Measurements from ENCODE around the gene TMEM86B.

Gene TMEM86B

DNA sequence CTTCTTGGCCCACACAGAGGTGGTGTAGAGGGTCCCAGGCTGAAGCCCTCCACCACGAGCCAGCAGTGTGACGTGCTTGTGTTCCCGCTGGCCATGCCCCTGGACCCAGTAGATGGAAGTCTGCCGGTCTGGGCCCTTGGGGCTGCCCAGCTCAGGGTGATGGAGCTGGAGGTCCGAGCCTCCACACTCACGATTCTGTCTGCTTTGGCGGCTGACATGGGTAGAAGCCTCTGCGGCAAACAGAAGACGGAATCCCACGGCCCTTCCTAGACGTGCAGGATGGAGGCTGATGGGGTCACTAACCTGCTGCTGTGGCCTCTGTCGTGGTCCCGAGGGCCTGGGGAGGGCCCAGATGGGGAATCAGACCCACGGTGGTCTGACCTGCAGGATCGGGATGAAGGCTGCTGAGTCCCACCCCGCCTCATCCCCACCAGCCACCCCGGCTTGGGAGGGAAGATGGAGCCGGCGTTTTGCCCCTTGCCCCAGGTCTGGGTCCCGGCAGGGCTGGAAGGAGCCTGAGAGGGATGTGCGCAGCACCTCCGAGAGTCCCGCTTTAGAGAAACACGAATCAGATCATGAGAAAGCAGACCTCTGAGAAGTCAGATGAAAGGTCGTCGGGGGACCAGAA, 4.4 kb downstream of the TMEM86B start:
- TF ChIP-seq NFIC (IDR thresholded peaks at IDR 0.05) (no peak), FOXM1 (IDR thresholded peaks at IDR 0.05; ENCODE audit: borderline replicate concordance, low read depth) (no peak), USF1 (IDR thresholded peaks at IDR 0.05) (no peak)

- no peak for TF ChIP-seq EP300 (IDR thresholded peaks at IDR 0.05; ENCODE audit: borderline replicate concordance)
- no peak for TF ChIP-seq FOXM1 (IDR thresholded peaks at IDR 0.05; ENCODE audit: borderline replicate concordance, low read depth)
- TF ChIP-seq ZBTB7A (IDR thresholded peaks at IDR 0.05; ENCODE audit: low read depth), result no peak
- no peak for TF ChIP-seq TCF12 (IDR thresholded peaks at IDR 0.05; ENCODE audit: low read depth)
- no peak for TF ChIP-seq NFIC (IDR thresholded peaks at IDR 0.05)
- no peak for TF ChIP-seq YY1 (IDR thresholded peaks at IDR 0.05; ENCODE audit: low read depth)
- no peak for TF ChIP-seq EGR1 (IDR thresholded peaks at IDR 0.05)
- TF ChIP-seq, protein P1, sequence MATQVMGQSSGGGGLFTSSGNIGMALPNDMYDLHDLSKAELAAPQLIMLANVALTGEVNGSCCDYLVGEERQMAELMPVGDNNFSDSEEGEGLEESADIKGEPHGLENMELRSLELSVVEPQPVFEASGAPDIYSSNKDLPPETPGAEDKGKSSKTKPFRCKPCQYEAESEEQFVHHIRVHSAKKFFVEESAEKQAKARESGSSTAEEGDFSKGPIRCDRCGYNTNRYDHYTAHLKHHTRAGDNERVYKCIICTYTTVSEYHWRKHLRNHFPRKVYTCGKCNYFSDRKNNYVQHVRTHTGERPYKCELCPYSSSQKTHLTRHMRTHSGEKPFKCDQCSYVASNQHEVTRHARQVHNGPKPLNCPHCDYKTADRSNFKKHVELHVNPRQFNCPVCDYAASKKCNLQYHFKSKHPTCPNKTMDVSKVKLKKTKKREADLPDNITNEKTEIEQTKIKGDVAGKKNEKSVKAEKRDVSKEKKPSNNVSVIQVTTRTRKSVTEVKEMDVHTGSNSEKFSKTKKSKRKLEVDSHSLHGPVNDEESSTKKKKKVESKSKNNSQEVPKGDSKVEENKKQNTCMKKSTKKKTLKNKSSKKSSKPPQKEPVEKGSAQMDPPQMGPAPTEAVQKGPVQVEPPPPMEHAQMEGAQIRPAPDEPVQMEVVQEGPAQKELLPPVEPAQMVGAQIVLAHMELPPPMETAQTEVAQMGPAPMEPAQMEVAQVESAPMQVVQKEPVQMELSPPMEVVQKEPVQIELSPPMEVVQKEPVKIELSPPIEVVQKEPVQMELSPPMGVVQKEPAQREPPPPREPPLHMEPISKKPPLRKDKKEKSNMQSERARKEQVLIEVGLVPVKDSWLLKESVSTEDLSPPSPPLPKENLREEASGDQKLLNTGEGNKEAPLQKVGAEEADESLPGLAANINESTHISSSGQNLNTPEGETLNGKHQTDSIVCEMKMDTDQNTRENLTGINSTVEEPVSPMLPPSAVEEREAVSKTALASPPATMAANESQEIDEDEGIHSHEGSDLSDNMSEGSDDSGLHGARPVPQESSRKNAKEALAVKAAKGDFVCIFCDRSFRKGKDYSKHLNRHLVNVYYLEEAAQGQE (IDR thresholded peaks at IDR 0.05; ENCODE audit: low read depth), result no peak
- TF ChIP-seq, protein P2, sequence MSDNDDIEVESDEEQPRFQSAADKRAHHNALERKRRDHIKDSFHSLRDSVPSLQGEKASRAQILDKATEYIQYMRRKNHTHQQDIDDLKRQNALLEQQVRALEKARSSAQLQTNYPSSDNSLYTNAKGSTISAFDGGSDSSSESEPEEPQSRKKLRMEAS (IDR thresholded peaks at IDR 0.05), result no peak
- TF ChIP-seq CEBPB (IDR thresholded peaks at IDR 0.05), result no peak
- TF ChIP-seq CREB1 (IDR thresholded peaks at IDR 0.05; ENCODE audit: low read depth), result no peak
- TF ChIP-seq RAD21 (IDR thresholded peaks at IDR 0.05; ENCODE audit: low read depth), result no peak
- no peak for TF ChIP-seq TAF1 (IDR thresholded peaks at IDR 0.05; ENCODE audit: low read depth)
- no peak for TF ChIP-seq TEAD4 (IDR thresholded peaks at IDR 0.05)
- no peak for TF ChIP-seq USF1 (IDR thresholded peaks at IDR 0.05)
Measured at GRCh38 chr19:55223291-55224037, 5.1 kb downstream of the TMEM86B start.

DNA sequence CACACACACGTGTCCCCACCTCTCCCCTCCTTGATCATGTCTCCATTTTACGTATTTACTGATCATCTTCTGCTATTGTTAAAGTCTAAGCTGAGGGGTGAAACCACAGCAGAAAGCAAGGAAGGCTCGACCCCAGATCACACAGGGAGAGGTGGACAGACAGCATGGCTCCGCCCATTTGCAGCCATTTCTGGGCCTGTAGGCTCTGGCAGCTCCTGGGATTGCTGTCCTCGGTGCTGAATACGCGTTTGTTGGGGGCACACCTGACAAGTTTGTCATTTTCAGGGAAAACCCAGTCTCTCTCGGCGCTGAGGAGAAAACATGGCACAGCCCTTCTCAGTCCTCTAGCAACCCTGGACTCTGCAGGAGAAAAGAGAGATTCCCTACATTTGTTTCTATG, 8.0 kb downstream of the TMEM86B start:
- TF ChIP-seq YY1 (IDR thresholded peaks at IDR 0.05; ENCODE audit: low read depth) (peak; percentile 65; the same call in 1 of the 2 replicates), TEAD4 (IDR thresholded peaks at IDR 0.05) (no peak), FOXM1 (IDR thresholded peaks at IDR 0.05; ENCODE audit: borderline replicate concordance, low read depth) (no peak)
- TF ChIP-seq, protein P1 (IDR thresholded peaks at IDR 0.05; ENCODE audit: low read depth), result peak; percentile 96

GRCh38 chr19:55216461-55217198, 11.9 kb downstream of the TMEM86B start:
- TF ChIP-seq RAD21 (IDR thresholded peaks at IDR 0.05; ENCODE audit: low read depth), result no peak
- peak; percentile 51 for TF ChIP-seq NFIC (IDR thresholded peaks at IDR 0.05)
- peak; percentile 80 for TF ChIP-seq YY1 (IDR thresholded peaks at IDR 0.05; ENCODE audit: low read depth)
- 0 out of 2 replicates have a peak, but pooled peaks have one; percentile 46 for TF ChIP-seq CREB1 (IDR thresholded peaks at IDR 0.05; ENCODE audit: low read depth)
- no peak for TF ChIP-seq CEBPB (IDR thresholded peaks at IDR 0.05)
- TF ChIP-seq ZBTB7A (IDR thresholded peaks at IDR 0.05; ENCODE audit: low read depth), result peak; percentile 16; the same call in 1 of the 2 replicates
- no peak for TF ChIP-seq EGR1 (IDR thresholded peaks at IDR 0.05)
- peak; percentile 79 for TF ChIP-seq TCF12 (IDR thresholded peaks at IDR 0.05; ENCODE audit: low read depth)
- peak; percentile 52; the same call in 1 of the 2 replicates for TF ChIP-seq FOXM1 (IDR thresholded peaks at IDR 0.05; ENCODE audit: borderline replicate concordance, low read depth)
- TF ChIP-seq EP300 (IDR thresholded peaks at IDR 0.05; ENCODE audit: borderline replicate concordance), result peak; percentile 59; the same call in 1 of the 2 replicates
- TF ChIP-seq, protein P1 (IDR thresholded peaks at IDR 0.05; ENCODE audit: low read depth), result peak; percentile 99
- 0 out of 2 replicates have a peak, but pooled peaks have one; percentile 12 for TF ChIP-seq USF1 (IDR thresholded peaks at IDR 0.05)
- TF ChIP-seq, protein P2 (IDR thresholded peaks at IDR 0.05), result peak; percentile 76
- no peak for TF ChIP-seq TEAD4 (IDR thresholded peaks at IDR 0.05)
- TF ChIP-seq TAF1 (IDR thresholded peaks at IDR 0.05; ENCODE audit: low read depth), result no peak; the same call in 1 of the 2 replicates

Data from Ishikawa (cell line).